PFSK-1 (cell line): ENCODE data around the gene GMPPB.

Source experiments
- FOXP2 ChIP-seq: optimal IDR thresholded peaks from 2 replicates; pipeline ENCODE3; 2011; ENCODE audit warnings: borderline replicate concordance, control low read depth, inconsistent platforms; ENCODE audit not compliant: insufficient read depth; ENCODE audit errors: extremely low read length, extremely low read depth
- POLR2AphosphoS5 ChIP-seq: IDR thresholded peaks from 2 replicates; pipeline ENCODE4 v1.6.1; 2012; ENCODE audit warnings: low read depth, mild to moderate bottlenecking, control low read depth, low read length, moderate library complexity
- SIN3A ChIP-seq: IDR thresholded peaks from 2 replicates; pipeline ENCODE4 v1.6.1; 2012; ENCODE audit warnings: mild to moderate bottlenecking, low read length, moderate library complexity, borderline replicate concordance; ENCODE audit not compliant: insufficient read depth
- TAF1 ChIP-seq: IDR thresholded peaks from 2 replicates; pipeline ENCODE4 v1.6.1; 2012; ENCODE audit warnings: low read length, control low read depth, borderline replicate concordance; ENCODE audit not compliant: insufficient read depth
- TF ChIP-seq, protein P1 (sequence below), 2 experiments: IDR thresholded peaks; 2 replicates each; pipeline versions ENCODE4 v1.6.1 to v1.8.0; 2011 to 2012; ENCODE audit warnings: low read depth in 2 of 2, low read length in 2 of 2, control low read depth in 1 of 2, inconsistent platforms in 1 of 2, mild to moderate bottlenecking in 1 of 2, moderate library complexity in 1 of 2; ENCODE audit not compliant: insufficient read depth in 1 of 2

Gene GMPPB

DNA sequence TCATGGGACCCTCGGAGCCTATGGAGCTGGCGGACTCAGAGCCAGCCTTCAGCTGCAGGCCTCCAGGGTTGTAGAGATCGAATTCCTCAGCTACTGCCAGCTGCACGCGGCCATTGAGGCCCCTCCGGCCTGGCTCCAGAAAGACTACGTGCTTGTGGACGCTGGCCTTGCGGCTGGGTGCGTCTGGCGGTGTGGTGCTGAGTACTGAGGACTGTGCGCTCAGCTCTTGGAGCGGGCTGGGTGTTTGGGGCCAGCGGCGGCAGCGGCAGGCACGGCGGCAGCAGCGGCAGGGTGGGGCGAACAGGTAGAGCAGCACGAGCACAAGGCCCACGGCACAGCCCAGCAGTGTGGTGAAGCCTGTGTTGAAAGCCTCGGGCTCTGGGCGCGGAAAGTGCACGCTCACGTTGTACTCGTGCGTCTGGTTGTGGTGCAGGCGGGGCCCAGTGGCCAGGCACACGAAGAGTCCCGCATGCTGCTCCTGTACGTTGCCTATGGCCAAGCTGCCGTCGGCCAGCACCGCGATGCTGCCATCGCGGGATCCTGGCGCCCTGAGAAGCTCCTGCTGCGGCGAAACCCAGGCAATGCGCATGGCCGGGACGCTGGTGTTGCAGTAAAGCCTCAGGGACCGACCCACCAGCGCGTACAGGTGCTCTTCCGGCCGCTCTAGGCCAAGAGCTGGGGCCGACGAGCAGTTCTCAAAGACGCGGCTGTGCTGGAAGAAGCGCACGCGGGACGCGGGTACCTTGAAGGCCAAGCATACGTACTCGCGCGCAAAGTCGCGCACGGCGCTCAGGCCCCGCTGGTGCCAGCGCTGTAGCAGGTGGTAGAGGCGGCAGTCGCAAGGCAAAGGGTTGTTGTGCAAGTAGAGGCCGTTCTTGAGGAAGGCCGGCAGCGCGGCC, 5.5 kb downstream of the GMPPB start:
- no peak for TF ChIP-seq SIN3A
- TF ChIP-seq TAF1, result no peak
- TF ChIP-seq FOXP2, result no peak
- TF ChIP-seq, protein P1, sequence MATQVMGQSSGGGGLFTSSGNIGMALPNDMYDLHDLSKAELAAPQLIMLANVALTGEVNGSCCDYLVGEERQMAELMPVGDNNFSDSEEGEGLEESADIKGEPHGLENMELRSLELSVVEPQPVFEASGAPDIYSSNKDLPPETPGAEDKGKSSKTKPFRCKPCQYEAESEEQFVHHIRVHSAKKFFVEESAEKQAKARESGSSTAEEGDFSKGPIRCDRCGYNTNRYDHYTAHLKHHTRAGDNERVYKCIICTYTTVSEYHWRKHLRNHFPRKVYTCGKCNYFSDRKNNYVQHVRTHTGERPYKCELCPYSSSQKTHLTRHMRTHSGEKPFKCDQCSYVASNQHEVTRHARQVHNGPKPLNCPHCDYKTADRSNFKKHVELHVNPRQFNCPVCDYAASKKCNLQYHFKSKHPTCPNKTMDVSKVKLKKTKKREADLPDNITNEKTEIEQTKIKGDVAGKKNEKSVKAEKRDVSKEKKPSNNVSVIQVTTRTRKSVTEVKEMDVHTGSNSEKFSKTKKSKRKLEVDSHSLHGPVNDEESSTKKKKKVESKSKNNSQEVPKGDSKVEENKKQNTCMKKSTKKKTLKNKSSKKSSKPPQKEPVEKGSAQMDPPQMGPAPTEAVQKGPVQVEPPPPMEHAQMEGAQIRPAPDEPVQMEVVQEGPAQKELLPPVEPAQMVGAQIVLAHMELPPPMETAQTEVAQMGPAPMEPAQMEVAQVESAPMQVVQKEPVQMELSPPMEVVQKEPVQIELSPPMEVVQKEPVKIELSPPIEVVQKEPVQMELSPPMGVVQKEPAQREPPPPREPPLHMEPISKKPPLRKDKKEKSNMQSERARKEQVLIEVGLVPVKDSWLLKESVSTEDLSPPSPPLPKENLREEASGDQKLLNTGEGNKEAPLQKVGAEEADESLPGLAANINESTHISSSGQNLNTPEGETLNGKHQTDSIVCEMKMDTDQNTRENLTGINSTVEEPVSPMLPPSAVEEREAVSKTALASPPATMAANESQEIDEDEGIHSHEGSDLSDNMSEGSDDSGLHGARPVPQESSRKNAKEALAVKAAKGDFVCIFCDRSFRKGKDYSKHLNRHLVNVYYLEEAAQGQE (IDR thresholded peaks at IDR 0.05; ENCODE audit: insufficient read depth in 1 of 2, low read depth in 2 of 2, low read length in 2 of 2), result no peak
- TF ChIP-seq POLR2AphosphoS5, result no peak

DNA sequence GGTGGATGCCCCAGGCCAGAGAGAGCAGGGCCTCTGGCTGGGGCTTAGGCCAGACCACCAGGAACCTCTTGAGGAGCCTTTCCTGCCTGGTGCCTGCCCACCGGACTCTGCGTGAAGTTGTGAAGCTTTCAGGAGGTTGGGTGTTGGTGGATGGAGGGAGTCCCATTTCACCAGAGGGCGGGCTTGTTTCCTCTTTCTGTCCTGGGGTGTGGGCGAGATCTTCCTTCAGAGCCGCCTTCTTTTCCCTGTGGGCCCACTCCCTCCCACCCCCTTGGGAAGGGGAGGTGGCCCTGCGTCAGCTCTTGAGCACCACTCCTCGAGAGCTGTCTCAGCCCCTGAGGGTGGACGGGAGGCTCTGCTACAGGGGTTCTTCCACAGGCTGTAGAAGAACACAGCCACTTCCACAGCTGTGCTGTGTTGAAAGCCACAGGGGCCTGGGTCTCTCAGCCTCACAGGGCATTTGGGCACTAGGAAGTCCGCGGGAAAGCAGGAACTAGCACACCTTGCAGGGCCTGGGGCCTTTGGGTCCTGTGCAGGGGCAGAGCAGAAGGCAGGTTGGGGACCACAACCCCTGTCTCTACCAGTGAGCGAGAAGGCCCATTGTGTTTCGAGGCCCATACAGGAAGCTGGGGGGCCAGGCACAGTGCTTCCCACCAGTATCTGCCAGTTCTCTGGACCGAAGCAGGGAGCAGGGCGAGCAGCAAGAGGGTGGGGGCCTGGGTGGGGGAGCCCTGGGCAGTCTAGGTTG, 6.4 kb downstream of the GMPPB start:
- TF ChIP-seq POLR2AphosphoS5, result no peak; the same call in 1 of the 2 replicates
- TF ChIP-seq SIN3A, result no peak
- TF ChIP-seq, protein P1 (IDR thresholded peaks at IDR 0.05; ENCODE audit: insufficient read depth in 1 of 2, low read depth in 2 of 2, low read length in 2 of 2), result no peak
- TF ChIP-seq FOXP2, result no peak
- no peak for TF ChIP-seq TAF1

DNA sequence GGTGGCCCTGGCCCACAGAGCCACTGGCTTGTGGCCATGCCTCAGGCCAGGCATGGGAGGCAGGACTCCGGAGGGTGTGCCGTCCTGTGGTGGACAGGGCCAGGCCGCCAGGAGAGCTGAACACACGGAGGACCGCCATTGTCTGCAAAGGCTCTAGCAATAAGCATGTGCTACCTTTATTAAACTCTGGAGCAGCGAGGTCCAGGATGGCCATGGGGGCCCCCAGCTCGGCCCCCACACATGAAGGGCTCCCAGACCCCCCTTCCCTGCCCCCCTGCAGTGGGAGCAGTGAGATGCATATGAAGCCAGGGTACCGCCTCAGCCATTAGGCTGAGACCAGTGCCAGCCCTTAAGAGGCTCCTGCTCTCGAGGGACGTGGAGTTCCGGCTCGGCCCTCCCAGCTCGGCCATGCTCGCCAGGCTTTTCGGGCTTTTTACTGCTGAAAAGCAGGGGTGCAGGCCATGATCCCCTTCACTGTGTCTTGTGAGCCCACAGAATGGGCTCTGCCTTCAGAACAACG, 7.0 kb downstream of the GMPPB start:
- no peak for TF ChIP-seq FOXP2
- TF ChIP-seq TAF1, result no peak
- no peak for TF ChIP-seq SIN3A
- TF ChIP-seq, protein P1 (IDR thresholded peaks at IDR 0.05; ENCODE audit: insufficient read depth in 1 of 2, low read depth in 2 of 2, low read length in 2 of 2), result no peak
- TF ChIP-seq POLR2AphosphoS5, result no peak

DNA sequence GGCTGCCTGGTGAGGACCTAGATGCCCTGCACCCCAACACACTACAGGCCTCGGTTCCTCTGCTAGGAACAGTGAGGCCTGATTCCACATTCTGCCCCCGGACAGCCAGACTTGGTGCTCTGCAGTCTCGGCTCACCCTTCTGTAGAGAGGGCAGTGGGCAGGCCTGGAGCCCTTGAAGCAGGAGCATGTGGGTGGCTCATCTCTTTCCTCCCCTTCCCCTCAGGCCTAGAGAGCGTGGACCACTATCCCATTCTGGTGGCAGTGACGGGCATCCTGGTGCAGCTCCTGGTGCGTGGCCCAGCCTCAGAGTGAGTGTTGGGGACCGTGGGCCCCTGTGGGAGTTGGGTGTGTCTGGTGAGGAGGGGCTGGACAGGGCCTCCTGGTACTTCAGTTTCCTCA, 7.6 kb downstream of the GMPPB start:
- TF ChIP-seq FOXP2, result no peak
- no peak for TF ChIP-seq POLR2AphosphoS5

DNA sequence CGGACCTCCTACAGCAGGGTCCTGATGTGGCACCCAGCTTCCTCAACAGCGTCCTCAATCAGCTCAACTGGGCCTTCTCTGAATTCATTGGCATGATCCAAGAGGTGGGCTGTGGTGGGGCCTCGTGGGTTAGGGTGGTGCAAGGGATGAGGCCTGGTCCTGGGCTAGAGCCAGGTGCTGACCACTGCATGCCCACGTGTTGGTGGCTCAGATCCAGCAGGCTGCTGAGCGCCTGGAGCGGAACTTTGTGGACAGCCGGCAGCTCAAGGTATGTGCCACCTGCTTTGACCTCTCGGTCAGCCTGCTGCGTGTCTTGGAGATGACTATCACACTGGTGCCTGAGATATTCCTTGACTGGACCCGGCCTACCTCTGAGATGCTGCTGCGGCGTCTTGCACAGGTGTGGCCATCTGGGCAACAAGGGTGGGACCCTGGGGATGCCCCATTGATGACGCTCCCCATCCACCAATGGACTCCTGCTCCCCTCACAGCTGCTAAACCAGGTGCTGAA, 8.1 kb downstream of the GMPPB start:
- TF ChIP-seq POLR2AphosphoS5 (no peak), SIN3A (no peak), TAF1 (no peak), FOXP2 (no peak)
- TF ChIP-seq, protein P1 (IDR thresholded peaks at IDR 0.05; ENCODE audit: insufficient read depth in 1 of 2, low read depth in 2 of 2, low read length in 2 of 2), result no peak
